GM21367 (cell line): ENCODE measurements around the gene ADGRE2.
"Not testable (repeated sequence)": the region's sequence is repeated elsewhere in the genome, so short reads cannot be mapped to it uniquely, and the experiment has no call there.

Experiments
- ATAC-seq: cut with Tn5 transposase; IDR thresholded peaks from one replicate; pipeline ENCODE4 v1.9.1; 2021; ENCODE audit not compliant: unreplicated experiment

Gene ADGRE2

GRCh38 chr19:14778110-14778845 lies at the start of gene ADGRE2:
Gene ADGRE2 (minus strand): TSS chr19:14778560. CDS start chr19:14776756, 1,804 bp downstream.
- ATAC-seq: not testable (repeated sequence)

- ATAC-seq: no peak
Measured at GRCh38 chr19:14826006-14826405, 47.6 kb upstream of the ADGRE2 start.

GRCh38 chr19:14821937-14822336 lies 43.6 kb upstream of the ADGRE2 start:
- ATAC-seq: no peak

- ATAC-seq: no peak
Measured at GRCh38 chr19:14818588-14818987, 40.2 kb upstream of the ADGRE2 start.

GRCh38 chr19:14817052-14817451 lies 38.7 kb upstream of the ADGRE2 start:
- ATAC-seq: no peak

- no peak for ATAC-seq
Measured at GRCh38 chr19:14814982-14815652, 36.8 kb upstream of the ADGRE2 start.

GRCh38 chr19:14809272-14810057 lies 31.1 kb upstream of the ADGRE2 start:
- ATAC-seq: no peak

- ATAC-seq: no peak
Measured at GRCh38 chr19:14804765-14805164, 26.4 kb upstream of the ADGRE2 start.

- no peak for ATAC-seq
Measured at GRCh38 chr19:14798760-14799159, 20.4 kb upstream of the ADGRE2 start.

GRCh38 chr19:14796021-14796420 lies 17.7 kb upstream of the ADGRE2 start:
- ATAC-seq: no peak

- ATAC-seq: no peak
Measured at GRCh38 chr19:14795078-14795721, 16.8 kb upstream of the ADGRE2 start.

- not testable (repeated sequence) for ATAC-seq
Measured at GRCh38 chr19:14792250-14792649, 13.9 kb upstream of the ADGRE2 start.

- ATAC-seq: no peak
Measured at GRCh38 chr19:14786421-14786851, 8.1 kb upstream of the ADGRE2 start.

GRCh38 chr19:14785102-14785793 lies 6.9 kb upstream of the ADGRE2 start:
- not testable (repeated sequence) for ATAC-seq

- ATAC-seq: not testable (repeated sequence)
Measured at GRCh38 chr19:14784730-14785101, 6.4 kb upstream of the ADGRE2 start.

GRCh38 chr19:14783410-14783998 lies 5.1 kb upstream of the ADGRE2 start:
- ATAC-seq: not testable (repeated sequence)

- no peak for ATAC-seq
Measured at GRCh38 chr19:14782626-14783409, 4.5 kb upstream of the ADGRE2 start.

- not testable (repeated sequence) for ATAC-seq
Measured at GRCh38 chr19:14781713-14782536, 3.6 kb upstream of the ADGRE2 start.
